GM12891 (cell line): ENCODE results near the gene C22orf15.

ENCODE experiments used
- PAX5 ChIP-seq: IDR thresholded peaks from 2 replicates; pipeline ENCODE4 v1.6.1; 2011; ENCODE audit warnings: low read length, moderate library complexity, mild to moderate bottlenecking; ENCODE audit not compliant: insufficient read depth, severe bottlenecking
- POLR2A ChIP-seq: IDR thresholded peaks from 2 replicates; pipeline ENCODE4 v1.6.1; 2011; ENCODE audit warnings: low read depth, low read length, control low read depth
- POLR2AphosphoS5 ChIP-seq: IDR thresholded peaks from 2 replicates; pipeline ENCODE4 v1.6.1; 2011; ENCODE audit warnings: low read depth, low read length, control low read depth
- SPI1 ChIP-seq: IDR thresholded peaks from 2 replicates; pipeline ENCODE4 v1.6.1; 2011; ENCODE audit warnings: low read depth, low read length, control low read depth
- TAF1 ChIP-seq: IDR thresholded peaks from 2 replicates; pipeline ENCODE4 v1.6.1; 2011; ENCODE audit warnings: low read depth, low read length, control low read depth

- TF ChIP-seq POLR2AphosphoS5 (no peak), POLR2A (no peak), SPI1 (no peak), TAF1 (no peak), PAX5 (no peak)
Observed at GRCh38 chr22:23744485-23744884, 18.3 kb upstream of the C22orf15 start.
